Measurements from ENCODE around the gene ADIRF.

GRCh38 chr10:86954681-86955500, 13.4 kb upstream of the ADIRF start:
- TF ChIP-seq ZBTB33 (IDR thresholded peaks at IDR 0.05) (no peak), REST (IDR thresholded peaks at IDR 0.05; ENCODE audit: low read depth, low read length) (no peak), MAX (IDR thresholded peaks at IDR 0.05; ENCODE audit: low read depth, low read length) (no peak), PBX3 (IDR thresholded peaks at IDR 0.05; ENCODE audit: insufficient replicate concordance, low read depth, low read length) (no peak), CTCF (IDR thresholded peaks at IDR 0.05 in 2 of 3, conservative IDR thresholded peaks at IDR 0.05 in 1 of 3; ENCODE audit: control insufficient read depth in 2 of 3, extremely low read depth in 1 of 3, insufficient read depth in 1 of 3, low read depth in 3 of 3, low read length in 3 of 3) (no peak), SIX5 (IDR thresholded peaks at IDR 0.05; ENCODE audit: low read depth, low read length, severe bottlenecking) (no peak), TAF1 (IDR thresholded peaks at IDR 0.05; ENCODE audit: borderline replicate concordance, low read depth, low read length) (no peak), EGR1 (IDR thresholded peaks at IDR 0.05; ENCODE audit: borderline replicate concordance in 1 of 2, low read depth in 2 of 2, low read length in 2 of 2) (no peak), CEBPB (IDR thresholded peaks at IDR 0.05; ENCODE audit: borderline replicate concordance in 1 of 2, low read depth in 2 of 2, low read length in 2 of 2) (no peak), CBX5 (IDR thresholded peaks at IDR 0.05; ENCODE audit: low read depth) (no peak)

Data from GM12878 (cell line).